SJCRH30 (cell line): ENCODE data around the gene RAB41. TPM values are rescaled to one million over a fixed set of nuclear protein-coding genes. Genes with fewer than 3 reads are reported as not detected.
"Not testable (repeated sequence)": the region's sequence is repeated elsewhere in the genome, so short reads cannot be mapped to it uniquely, and the experiment has no call there.

Experiments
- DNase-seq, 2 experiments: peaks; one replicate each; pipeline ENCODE4 v3.0.0-alpha.2; 2015 to 2020
- H3K27ac ChIP-seq: fragments of 250-450 bp; sonication (Bioruptor Pico); 2 replicates; pipeline ENCODE4 v1.5.1; 2020; ENCODE audit warnings: mild to moderate bottlenecking, moderate library complexity
- H3K27me3 ChIP-seq: fragments of 250-450 bp; sonication (Bioruptor Pico); 2 replicates; pipeline ENCODE4 v1.5.1; 2020; ENCODE audit warnings: mild to moderate bottlenecking, moderate library complexity
- H3K36me3 ChIP-seq: fragments of 250-450 bp; sonication (Bioruptor Pico); 2 replicates; pipeline ENCODE4 v1.5.1; 2020; ENCODE audit warnings: mild to moderate bottlenecking, moderate library complexity
- H3K4me1 ChIP-seq: fragments of 250-450 bp; sonication (Bioruptor Pico); 2 replicates; pipeline ENCODE4 v1.5.1; 2020; ENCODE audit warnings: mild to moderate bottlenecking, moderate library complexity
- H3K4me3 ChIP-seq: fragments of 250-450 bp; sonication (Bioruptor Pico); 2 replicates; pipeline ENCODE4 v1.5.1; 2020; ENCODE audit warnings: mild to moderate bottlenecking, moderate library complexity
- H3K9me3 ChIP-seq: fragments of 250-450 bp; sonication (Bioruptor Pico); replicated peaks from 2 replicates; pipeline ENCODE4 v1.5.1; 2020; ENCODE audit warnings: mild to moderate bottlenecking, moderate library complexity
- total RNA-seq: library from RNA; depleted of rRNA; stranded (reverse); fragments of >200 nt; shearing (Covaris generic); gene quantifications from 2 replicates; pipeline ENCODE4 v1.2.3, GENCODE V29; 2014; rRNA removed

Gene RAB41
- not detected in 2 replicates for total RNA-seq

- no peaks in the 10 kb centered on the region for H3K36me3 ChIP-seq
- no peak for DNase-seq
- H3K4me1 ChIP-seq, result peaks cover 14% of the 10 kb centered on the region
- no peaks in the 10 kb centered on the region for H3K9me3 ChIP-seq
- H3K27me3 ChIP-seq, result no peaks in the 10 kb centered on the region
- H3K4me3 ChIP-seq, result no peak within 1 kb of the TSS
- H3K27ac ChIP-seq, result no peak within 1 kb of the TSS
These were observed at the start of gene RAB41 for GRCh38 chrX:70281951-70282350. RAB41 (plus strand) TSS chrX:70282172; CDS start chrX:70282218, 46 bp downstream.

- H3K9me3 ChIP-seq, result no peaks in the 10 kb centered on the region
- H3K27ac ChIP-seq, result no peak within 1 kb of the TSS
These were observed 47.6 kb upstream of the RAB41 start, which contains the start of gene AWAT1 for GRCh38 chrX:70234355-70234754. AWAT1 (plus strand) TSS chrX:70234655; CDS start chrX:70234696, 41 bp downstream.

GRCh38 chrX:70240751-70241150 is 41.2 kb upstream of the RAB41 start:
- H3K9me3 ChIP-seq, result no peaks in the 10 kb centered on the region
- no peaks in the 10 kb centered on the region for H3K4me1 ChIP-seq
- no peaks in the 10 kb centered on the region for H3K27me3 ChIP-seq
- DNase-seq, result no peak
- no peaks in the 10 kb centered on the region for H3K36me3 ChIP-seq
- no peak overlapping the region for H3K4me3 ChIP-seq
- no peak overlapping the region for H3K27ac ChIP-seq

More at GRCh38 chrX:70234355-70234754, 47.6 kb upstream of the RAB41 start, which contains the start of gene AWAT1:
- H3K4me1 ChIP-seq, result no peaks in the 10 kb centered on the region
- DNase-seq, result no peak
- no peak within 1 kb of the TSS for H3K4me3 ChIP-seq
- no peaks in the 10 kb centered on the region for H3K27me3 ChIP-seq
- no peaks in the 10 kb centered on the region for H3K36me3 ChIP-seq

- Histone ChIP-seq H3K9me3 (no peaks in the 10 kb centered on the region), H3K27ac (no peak overlapping the region), H3K36me3 (no peaks in the 10 kb centered on the region), H3K4me1 (no peaks in the 10 kb centered on the region), H3K27me3 (no peaks in the 10 kb centered on the region), H3K4me3 (no peak overlapping the region)
- no peak for DNase-seq
These were observed 40.5 kb upstream of the RAB41 start for GRCh38 chrX:70241501-70241900.

GRCh38 chrX:70243601-70244000 is 38.4 kb upstream of the RAB41 start:
- DNase-seq, H3K4me3 ChIP-seq, H3K27me3 ChIP-seq, H3K27ac ChIP-seq, H3K36me3 ChIP-seq, H3K9me3 ChIP-seq, H3K4me1 ChIP-seq: not testable (repeated sequence)

- no peak for DNase-seq
- Histone ChIP-seq H3K36me3 (no peaks in the 10 kb centered on the region), H3K27me3 (no peaks in the 10 kb centered on the region), H3K9me3 (no peaks in the 10 kb centered on the region), H3K4me1 (no peaks in the 10 kb centered on the region), H3K27ac (no peak overlapping the region), H3K4me3 (no peak overlapping the region)
These were observed 37.1 kb upstream of the RAB41 start for GRCh38 chrX:70244881-70245280.

GRCh38 chrX:70247252-70247651 is 34.7 kb upstream of the RAB41 start:
- H3K27me3 ChIP-seq, result no peaks in the 10 kb centered on the region
- H3K9me3 ChIP-seq, result no peaks in the 10 kb centered on the region
- H3K36me3 ChIP-seq, result no peaks in the 10 kb centered on the region
- DNase-seq, result no peak
- no peak overlapping the region for H3K4me3 ChIP-seq
- no peaks in the 10 kb centered on the region for H3K4me1 ChIP-seq
- no peak overlapping the region for H3K27ac ChIP-seq

- Histone ChIP-seq H3K36me3 (no peaks in the 10 kb centered on the region), H3K4me1 (no peaks in the 10 kb centered on the region), H3K27me3 (no peaks in the 10 kb centered on the region), H3K27ac (no peak overlapping the region), H3K4me3 (no peak overlapping the region), H3K9me3 (no peaks in the 10 kb centered on the region)
- no peak for DNase-seq
These were observed 29.5 kb upstream of the RAB41 start for GRCh38 chrX:70252491-70252890.

GRCh38 chrX:70253377-70254062 is 28.5 kb upstream of the RAB41 start:
- Histone ChIP-seq H3K4me3 (no peak overlapping the region), H3K4me1 (no peaks in the 10 kb centered on the region), H3K27me3 (no peaks in the 10 kb centered on the region), H3K36me3 (no peaks in the 10 kb centered on the region), H3K9me3 (no peaks in the 10 kb centered on the region), H3K27ac (no peak overlapping the region)
- no peak for DNase-seq

GRCh38 chrX:70254063-70254400 is 27.9 kb upstream of the RAB41 start:
- Histone ChIP-seq H3K27ac (no peak overlapping the region), H3K4me3 (no peak overlapping the region), H3K9me3 (no peaks in the 10 kb centered on the region), H3K27me3 (no peaks in the 10 kb centered on the region), H3K4me1 (no peaks in the 10 kb centered on the region), H3K36me3 (no peaks in the 10 kb centered on the region)
- DNase-seq, result no peak

- Histone ChIP-seq H3K27ac (no peak overlapping the region), H3K4me3 (no peak overlapping the region), H3K9me3 (no peaks in the 10 kb centered on the region), H3K36me3 (no peaks in the 10 kb centered on the region), H3K4me1 (no peaks in the 10 kb centered on the region), H3K27me3 (no peaks in the 10 kb centered on the region)
- DNase-seq, result no peak
These were observed 27.1 kb upstream of the RAB41 start for GRCh38 chrX:70254909-70255308.

GRCh38 chrX:70255452-70255851 is 26.5 kb upstream of the RAB41 start:
- no peaks in the 10 kb centered on the region for H3K27me3 ChIP-seq
- H3K4me1 ChIP-seq, result no peaks in the 10 kb centered on the region

GRCh38 chrX:70257423-70258288 is 24.3 kb upstream of the RAB41 start:
- Histone ChIP-seq H3K27ac (no peak overlapping the region), H3K9me3 (no peaks in the 10 kb centered on the region), H3K36me3 (no peaks in the 10 kb centered on the region), H3K4me3 (no peak overlapping the region), H3K4me1 (no peaks in the 10 kb centered on the region), H3K27me3 (no peaks in the 10 kb centered on the region)
- no peak for DNase-seq

More at GRCh38 chrX:70255452-70255851, 26.5 kb upstream of the RAB41 start:
- Histone ChIP-seq H3K4me3 (no peak overlapping the region), H3K36me3 (no peaks in the 10 kb centered on the region), H3K9me3 (no peaks in the 10 kb centered on the region), H3K27ac (no peak overlapping the region)
- DNase-seq, result no peak

GRCh38 chrX:70260104-70260503 is 21.9 kb upstream of the RAB41 start, which contains the start of gene P2RY4:
P2RY4 (minus strand) TSS chrX:70260204; CDS start chrX:70259624, 580 bp downstream.
- H3K9me3 ChIP-seq, result no peaks in the 10 kb centered on the region
- H3K36me3 ChIP-seq, result no peaks in the 10 kb centered on the region
- no peak within 1 kb of the TSS for H3K27ac ChIP-seq
- DNase-seq, result no peak
- H3K4me1 ChIP-seq, result no peaks in the 10 kb centered on the region
- H3K4me3 ChIP-seq, result no peak within 1 kb of the TSS
- H3K27me3 ChIP-seq, result no peaks in the 10 kb centered on the region

GRCh38 chrX:70262952-70263567 is 18.9 kb upstream of the RAB41 start:
- Histone ChIP-seq H3K27ac (no peak overlapping the region), H3K9me3 (no peaks in the 10 kb centered on the region), H3K36me3 (no peaks in the 10 kb centered on the region), H3K4me3 (no peak overlapping the region), H3K27me3 (no peaks in the 10 kb centered on the region), H3K4me1 (no peaks in the 10 kb centered on the region)
- DNase-seq, result peak; percentile 46 to 64
